SK-MEL-5 (cell line): ENCODE data around the gene PRMT2. TPM values are rescaled to one million over a fixed set of nuclear protein-coding genes. Genes with fewer than 3 reads are reported as not detected.
"Not testable (repeated sequence)": the region's sequence is repeated elsewhere in the genome, so short reads cannot be mapped to it uniquely, and the experiment has no call there.

ENCODE experiments used
- DNase-seq: peaks from one replicate; pipeline ENCODE4 v3.0.0-alpha.2; 2016; ENCODE audit warnings: low read depth, low spot score
- in situ Hi-C: cut with HindIII; loops from 2 replicates; pipeline ENCODE4 v1.10.0; 2016; ENCODE audit warnings: low sequenced_read_pairs, high pct_unique_total_duplicates, low pct_unique_long_range_greater_than_20kb
- total RNA-seq: library from RNA; depleted of rRNA; stranded (reverse); fragments of >200 nt; shearing (Covaris generic); gene quantifications from 2 replicates; pipeline ENCODE4 v1.2.3, GENCODE V29; 2014

Gene PRMT2
- total RNA-seq, 1 experiment from 2014 or later, result 119 TPM

- in situ Hi-C loops, result no loop called here
- no peak for DNase-seq
Measured at GRCh38 chr21:46661642-46662366, 26.3 kb downstream of the PRMT2 start.

GRCh38 chr21:46662367-46662654 lies 26.8 kb downstream of the PRMT2 start:
- in situ Hi-C loops, result no loop called here
- DNase-seq, result no peak

GRCh38 chr21:46662765-46663500 lies 27.5 kb downstream of the PRMT2 start:
- in situ Hi-C loops, result no loop called here
- DNase-seq, result peak; percentile 24

- DNase-seq, result no peak
- in situ Hi-C loops, result no loop called here
Measured at GRCh38 chr21:46663754-46664153, 28.3 kb downstream of the PRMT2 start.

- in situ Hi-C loops, result no loop called here
- DNase-seq, result no peak
Measured at GRCh38 chr21:46664316-46664995, 29.0 kb downstream of the PRMT2 start.

- in situ Hi-C loops, result no loop called here
- DNase-seq, result no peak
Measured at GRCh38 chr21:46665566-46665965, 30.1 kb downstream of the PRMT2 start.

- in situ Hi-C loops, result no loop called here
Measured at GRCh38 chr21:46666941-46667740, 31.7 kb downstream of the PRMT2 start.

GRCh38 chr21:46667741-46668380 lies 32.4 kb downstream of the PRMT2 start:
- no peak for DNase-seq
- in situ Hi-C loops, result no loop called here

More at GRCh38 chr21:46666941-46667740, 31.7 kb downstream of the PRMT2 start:
- no peak for DNase-seq

GRCh38 chr21:46668381-46668780 lies 32.9 kb downstream of the PRMT2 start:
- DNase-seq, result no peak
- in situ Hi-C loops, result no loop called here

GRCh38 chr21:46668904-46669303 lies 33.4 kb downstream of the PRMT2 start:
- in situ Hi-C loops, DNase-seq: not testable (repeated sequence)

GRCh38 chr21:46674430-46675007 lies 39.0 kb downstream of the PRMT2 start:
- in situ Hi-C loops, result no loop called here
- no peak for DNase-seq

GRCh38 chr21:46675595-46676280 lies 40.3 kb downstream of the PRMT2 start:
- in situ Hi-C loops, result no loop called here

GRCh38 chr21:46676542-46676941 lies 41.1 kb downstream of the PRMT2 start:
- DNase-seq, in situ Hi-C loops: not testable (repeated sequence)

More at GRCh38 chr21:46675595-46676280, 40.3 kb downstream of the PRMT2 start:
- no peak for DNase-seq

GRCh38 chr21:46681593-46681992 lies 46.1 kb downstream of the PRMT2 start:
- DNase-seq, in situ Hi-C loops: not testable (repeated sequence)

- DNase-seq, in situ Hi-C loops: not testable (repeated sequence)
Measured at GRCh38 chr21:46698652-46699051, 63.2 kb downstream of the PRMT2 start.

GRCh38 chr21:46699104-46699503 lies 63.6 kb downstream of the PRMT2 start:
- DNase-seq, in situ Hi-C loops: not testable (repeated sequence)
